NCI-H1092 (cell line): ENCODE measurements around the gene INPP5A.
A peak's percentile ranks its signal among the peaks of the same experiment; 100 is the strongest.
"Not testable (repeated sequence)": the region's sequence is repeated elsewhere in the genome, so short reads cannot be mapped to it uniquely, and the experiment has no call there.

ENCODE experiments used
- DNase-seq: peaks from one replicate; lab custom pipeline; 2025; lab: John Stamatoyannopoulos, UW

The INPP5A gene

DNA sequence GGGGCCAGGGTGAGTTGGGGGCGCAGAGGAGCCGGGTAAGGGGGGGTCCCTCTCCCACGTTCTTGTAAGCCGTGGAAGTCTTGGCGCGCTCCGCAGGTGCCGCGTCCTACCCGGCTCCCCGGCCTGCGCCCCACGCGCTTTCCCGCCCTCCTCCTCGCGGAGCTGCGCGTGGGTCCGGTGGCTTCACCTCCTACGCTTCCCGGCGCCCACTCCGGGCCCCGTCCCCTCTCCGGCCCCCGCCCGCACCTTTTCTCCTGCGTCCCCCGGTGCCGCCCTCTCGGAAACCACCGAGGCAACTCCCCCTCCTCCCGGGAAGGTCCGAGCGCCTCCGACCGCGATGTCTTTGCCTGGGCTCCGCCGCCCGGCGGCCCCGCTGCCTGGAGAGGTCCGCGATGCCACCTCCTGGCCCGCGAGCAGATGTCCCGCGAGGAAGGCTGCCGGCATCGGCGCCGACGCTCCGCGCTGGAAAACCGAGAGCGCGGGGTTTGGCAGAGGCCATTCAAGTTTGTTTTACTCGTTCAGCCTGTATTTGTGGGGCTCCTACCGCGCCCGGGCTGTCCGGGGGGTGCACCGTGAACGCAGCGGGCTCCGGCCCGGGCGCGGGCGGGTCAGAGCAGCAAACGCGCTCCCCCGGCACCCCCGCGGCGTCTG lies 250.7 kb downstream of the INPP5A start:
- DNase-seq: no peak

- no peak for DNase-seq
These were observed 251.2 kb downstream of the INPP5A start for GRCh38 chr10:132788831-132789219.

GRCh38 chr10:132789659-132790148 lies 252.1 kb downstream of the INPP5A start:
- no peak for DNase-seq

- no peak for DNase-seq
These were observed 252.9 kb downstream of the INPP5A start for GRCh38 chr10:132790470-132790869.

GRCh38 chr10:132790934-132791829 lies 253.6 kb downstream of the INPP5A start:
- DNase-seq: no peak

DNA sequence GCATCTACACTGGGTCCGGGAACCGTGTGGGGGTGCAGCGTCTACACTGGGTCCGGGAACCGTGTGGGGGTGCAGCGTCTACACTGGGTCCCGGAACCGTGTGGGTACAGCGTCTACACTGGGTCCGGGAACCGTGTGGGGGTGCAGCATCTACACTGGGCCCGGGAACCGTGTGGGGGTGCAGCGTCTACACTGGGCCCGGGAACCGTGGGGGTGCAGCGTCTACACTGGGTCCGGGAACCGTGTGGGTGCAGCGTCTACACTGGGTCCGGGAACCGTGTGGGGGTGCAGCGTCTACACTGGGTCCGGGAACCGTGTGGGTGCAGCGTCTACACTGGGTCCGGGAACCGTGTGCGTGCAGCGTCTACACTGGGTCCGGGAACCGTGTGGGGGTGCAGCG lies 254.5 kb downstream of the INPP5A start:
- DNase-seq: not testable (repeated sequence)

DNA sequence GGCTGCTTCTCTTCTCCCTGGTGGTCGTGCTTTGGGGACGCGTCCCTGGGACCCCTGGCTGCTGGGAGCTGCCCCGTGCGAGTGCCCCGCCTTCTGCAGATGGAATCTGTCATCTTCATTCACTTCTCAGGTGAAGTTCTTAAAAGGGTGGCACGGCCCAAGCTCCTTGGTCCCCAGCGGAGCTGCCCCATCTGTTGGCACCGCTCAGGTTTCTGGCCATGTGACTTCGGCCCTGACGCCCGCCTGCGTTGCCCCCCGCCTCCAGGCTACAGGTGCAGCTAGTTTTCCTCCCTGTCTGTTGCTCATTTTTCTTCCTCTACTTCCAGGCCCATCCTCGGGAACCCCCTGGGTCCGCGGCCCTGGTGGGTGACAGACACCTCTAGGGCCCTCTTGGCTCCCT lies 255.2 kb downstream of the INPP5A start:
- DNase-seq: no peak

- no peak for DNase-seq
These were observed 255.6 kb downstream of the INPP5A start for GRCh38 chr10:132793213-132793612.

- peak; percentile 46 for DNase-seq
These were observed 256.6 kb downstream of the INPP5A start for GRCh38 chr10:132793871-132794849.

- no peak for DNase-seq
These were observed 259.3 kb downstream of the INPP5A start for GRCh38 chr10:132796846-132797245.

- DNase-seq: not testable (repeated sequence)
These were observed 260.4 kb downstream of the INPP5A start for GRCh38 chr10:132797986-132798385.

DNA sequence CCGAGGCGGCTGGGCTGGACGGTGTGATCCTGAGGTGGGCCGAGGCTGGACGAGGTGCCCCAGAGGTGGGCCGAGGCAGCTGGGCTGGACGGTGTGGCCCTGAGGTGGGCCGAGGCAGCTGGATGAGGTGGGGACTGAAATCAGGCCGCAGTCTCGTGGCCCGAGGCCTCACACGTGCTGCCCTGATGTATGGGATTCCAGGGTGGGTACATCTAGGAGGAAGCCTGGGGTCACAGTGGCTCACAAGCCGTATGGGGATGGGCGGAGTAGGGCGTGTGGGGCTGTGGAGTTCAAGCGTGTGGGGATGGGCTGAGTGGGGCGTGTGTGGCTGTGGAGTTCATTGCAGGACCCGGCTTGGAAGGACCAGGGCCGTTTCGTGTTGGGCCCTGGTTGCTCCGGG lies 260.8 kb downstream of the INPP5A start:
- DNase-seq: no peak

GRCh38 chr10:132798876-132799275 lies 261.3 kb downstream of the INPP5A start:
- DNase-seq: no peak

GRCh38 chr10:132799865-132800264 lies 262.3 kb downstream of the INPP5A start:
- no peak for DNase-seq

- no peak for DNase-seq
These were observed 264.5 kb downstream of the INPP5A start for GRCh38 chr10:132802048-132802447.

DNA sequence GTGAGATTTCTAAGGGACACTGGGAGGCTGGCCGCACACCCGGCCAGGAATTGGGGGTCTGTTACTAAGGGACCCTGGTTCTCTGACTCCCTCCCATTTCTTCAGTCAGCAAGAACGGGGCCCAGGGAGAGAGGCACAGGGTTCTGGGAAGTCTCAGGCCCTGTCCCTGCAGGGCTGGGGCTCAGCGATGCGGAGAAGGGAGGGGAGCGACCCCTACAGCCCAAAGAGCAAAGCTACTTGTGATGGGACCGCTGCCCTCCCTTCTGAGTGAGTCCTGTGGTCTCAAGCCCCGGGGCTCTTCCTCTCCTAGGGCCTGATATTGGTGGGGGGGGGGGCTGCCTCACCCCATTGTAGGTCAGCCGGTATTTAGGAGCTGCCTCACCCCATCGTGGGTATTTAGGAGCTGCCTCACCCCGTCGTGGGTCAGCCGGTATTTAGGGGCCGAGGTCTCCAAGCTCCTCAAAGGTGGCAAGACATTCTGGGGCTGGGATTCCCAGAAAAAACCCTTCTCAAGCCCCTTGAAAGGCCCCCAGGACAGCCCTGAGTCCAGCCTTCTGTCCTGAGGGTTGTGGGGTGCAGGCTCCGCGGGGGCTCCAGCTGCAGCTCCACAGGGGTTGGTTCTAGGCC lies 265.2 kb downstream of the INPP5A start:
- DNase-seq: no peak

DNA sequence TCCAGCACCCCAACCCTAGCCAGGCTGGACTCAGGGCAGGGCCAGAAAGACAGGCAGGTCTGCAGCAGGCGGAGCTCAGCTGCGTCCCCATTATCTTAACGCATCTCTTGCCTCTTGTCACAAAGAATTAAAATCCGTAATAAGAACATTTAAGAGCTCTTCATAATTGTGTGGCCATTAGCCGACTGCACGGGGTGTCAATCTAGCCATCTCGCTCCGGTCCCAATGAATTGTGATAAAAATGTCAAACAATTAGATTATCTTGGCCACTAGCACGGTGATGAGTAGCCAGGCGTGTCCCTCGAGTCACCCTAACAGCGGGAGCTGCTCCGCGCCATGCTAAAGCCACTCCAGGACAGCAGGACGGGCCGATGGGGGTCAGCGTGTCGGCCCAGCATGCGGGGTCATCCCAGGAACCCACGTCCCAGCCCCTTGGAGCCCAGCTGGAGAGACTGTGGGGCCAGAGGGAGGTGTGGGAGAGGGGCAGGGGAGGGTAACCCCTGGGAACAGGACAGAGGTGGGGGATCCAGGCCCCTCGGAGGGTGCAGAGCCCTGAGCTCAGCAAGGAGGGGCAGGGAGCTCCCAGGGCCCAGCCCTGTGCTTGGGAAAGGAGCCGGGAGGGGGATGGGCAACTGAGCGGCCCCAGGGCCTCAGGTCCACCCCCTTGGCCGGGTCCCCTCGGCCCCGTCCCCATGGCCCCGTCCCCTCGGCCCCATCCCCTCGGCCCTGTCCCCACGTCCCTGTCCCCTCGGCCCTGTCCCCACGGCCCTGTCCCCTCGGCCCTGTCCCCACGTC lies 266.0 kb downstream of the INPP5A start:
- no peak for DNase-seq

DNA sequence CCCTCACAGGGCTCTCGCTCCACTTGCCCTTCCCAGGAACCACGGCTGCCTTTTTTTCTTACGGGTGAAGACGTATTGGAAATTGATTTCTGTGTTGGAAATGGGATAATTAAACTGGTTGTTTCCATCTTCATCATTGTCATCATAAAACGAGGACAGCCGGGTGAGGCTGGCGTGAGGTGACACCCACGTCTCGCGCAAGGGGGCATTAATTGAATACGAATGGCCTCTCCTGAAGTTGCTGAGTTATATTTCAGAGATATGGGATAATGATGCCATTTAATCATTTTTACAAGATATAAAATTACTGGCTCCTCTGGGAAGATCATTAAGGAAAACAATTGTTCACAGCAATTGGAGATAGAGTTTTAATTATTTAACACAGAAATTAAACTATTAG lies 266.7 kb downstream of the INPP5A start:
- no peak for DNase-seq

DNA sequence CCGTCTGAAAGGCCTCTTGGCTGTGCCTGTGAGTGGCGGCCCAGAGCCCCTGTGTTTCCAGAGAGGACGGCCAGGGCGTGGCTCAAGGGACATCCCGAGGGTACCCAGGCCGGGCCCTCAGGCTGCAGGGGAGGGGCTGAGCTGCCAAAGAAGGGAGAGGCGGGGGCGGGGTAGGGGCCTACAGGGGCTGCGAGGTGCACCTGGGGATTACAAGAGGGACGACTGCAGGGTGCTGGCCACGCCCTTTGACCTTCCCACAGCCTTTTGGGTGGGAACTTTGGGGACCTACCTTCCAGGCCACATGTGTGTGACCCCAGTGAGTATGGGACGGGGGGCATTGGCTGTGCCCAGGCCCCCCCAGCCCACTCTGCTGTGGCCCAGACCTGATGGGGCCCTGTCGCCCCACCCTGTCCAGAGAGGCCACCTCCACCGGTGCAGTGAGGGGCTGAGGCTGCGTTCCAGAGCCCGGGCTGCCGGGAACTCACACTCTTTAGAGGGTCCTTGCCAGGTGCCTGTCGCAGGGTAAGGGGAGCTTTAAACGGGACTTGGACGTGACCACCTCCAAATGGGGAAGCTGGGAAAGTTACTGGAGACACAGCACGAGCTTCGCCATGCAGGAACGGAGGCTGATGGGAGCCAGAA lies 267.3 kb downstream of the INPP5A start:
- no peak for DNase-seq

DNA sequence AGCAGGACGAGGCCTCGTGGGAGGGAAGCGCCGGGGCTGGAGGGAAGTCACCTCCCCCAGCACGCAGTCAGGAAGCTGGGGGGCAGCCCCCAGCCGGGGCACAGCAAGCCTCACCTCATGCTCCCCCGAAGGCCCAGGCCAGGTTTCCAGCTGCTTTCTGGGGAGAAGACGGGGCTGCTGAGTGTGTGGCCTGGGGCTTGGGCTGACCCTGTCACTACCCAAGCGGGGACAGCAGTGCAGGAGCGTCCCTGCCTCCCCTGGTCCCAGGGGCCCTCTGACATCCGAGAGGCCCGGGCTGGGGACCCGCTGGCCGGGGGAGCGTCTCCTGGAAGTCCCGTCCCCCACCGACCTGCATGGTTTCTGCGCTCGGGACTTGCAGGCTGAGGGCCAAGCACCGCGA lies 268.0 kb downstream of the INPP5A start:
- DNase-seq: no peak
